DMS53 treated with DMSO at 0.1 percent for 48 hours (cell line): ENCODE measurements around the gene DCC.

Experiments
- DNase-seq: peaks from one replicate; lab custom pipeline; 2025; ENCODE audit not compliant: unreplicated experiment; lab: John Stamatoyannopoulos, UW

The DCC gene

GRCh38 chr18:52791321-52791720 is 451.3 kb downstream of the DCC start:
- no peak for DNase-seq

GRCh38 chr18:52812834-52813233 is 472.8 kb downstream of the DCC start:
- no peak for DNase-seq

GRCh38 chr18:52813635-52814416 is 473.8 kb downstream of the DCC start:
- no peak for DNase-seq

- no peak for DNase-seq
These were observed 475.7 kb downstream of the DCC start for GRCh38 chr18:52815651-52816050.

- DNase-seq = no peak
These were observed 476.1 kb downstream of the DCC start for GRCh38 chr18:52816121-52816520.

- no peak for DNase-seq
These were observed 482.2 kb downstream of the DCC start for GRCh38 chr18:52822160-52822559.

GRCh38 chr18:52824126-52824525 is 484.1 kb downstream of the DCC start:
- no peak for DNase-seq

GRCh38 chr18:52826994-52827393 is 487.0 kb downstream of the DCC start:
- no peak for DNase-seq

GRCh38 chr18:52829320-52829719 is 489.3 kb downstream of the DCC start:
- no peak for DNase-seq

GRCh38 chr18:52829876-52830405 is 489.9 kb downstream of the DCC start:
- DNase-seq = no peak

GRCh38 chr18:52844323-52844722 is 504.3 kb downstream of the DCC start:
- DNase-seq = no peak

GRCh38 chr18:52845036-52845435 is 505.0 kb downstream of the DCC start:
- DNase-seq = no peak

GRCh38 chr18:52850031-52850560 is 510.1 kb downstream of the DCC start:
- DNase-seq = no peak

- no peak for DNase-seq
These were observed 521.6 kb downstream of the DCC start for GRCh38 chr18:52861558-52861957.

GRCh38 chr18:52869349-52869923 is 529.4 kb downstream of the DCC start:
- DNase-seq = no peak

- DNase-seq = no peak
These were observed 530.2 kb downstream of the DCC start for GRCh38 chr18:52869942-52870907.

GRCh38 chr18:52874774-52875173 is 534.8 kb downstream of the DCC start:
- no peak for DNase-seq

GRCh38 chr18:52875725-52876124 is 535.7 kb downstream of the DCC start:
- DNase-seq = no peak

- DNase-seq = no peak
These were observed 548.0 kb downstream of the DCC start for GRCh38 chr18:52888014-52888413.

- DNase-seq = no peak
These were observed 554.8 kb downstream of the DCC start for GRCh38 chr18:52894801-52895200.
